GM23248 (cell line): ENCODE results near the gene KCNT1. TPM values are rescaled to one million over a fixed set of nuclear protein-coding genes. Genes with fewer than 3 reads are reported as not detected.

Source experiments
- DNase-seq: peaks from one replicate; pipeline ENCODE4 v3.0.0-alpha.2; 2015
- H2AFZ ChIP-seq: fragments of 200-600 bp; sonication (generic); 2 replicates; pipeline ENCODE4 v1.6.1; 2016; ENCODE audit warnings: antibody characterized with exemption
- H3F3A ChIP-seq: fragments of 200-600 bp; sonication (generic); 2 replicates; pipeline ENCODE4 v1.6.1; 2016; ENCODE audit warnings: mild to moderate bottlenecking, antibody characterized with exemption, mixed run types; ENCODE audit not compliant: insufficient read depth
- H3K27ac ChIP-seq: fragments of 200-600 bp; sonication (generic); 2 replicates; pipeline ENCODE4 v1.5.1; 2016; ENCODE audit warnings: mild to moderate bottlenecking
- H3K27me3 ChIP-seq: fragments of 200-600 bp; sonication (generic); replicated peaks from 2 replicates; pipeline ENCODE4 v1.6.1; 2016; ENCODE audit warnings: mild to moderate bottlenecking; ENCODE audit not compliant: insufficient read depth
- H3K36me3 ChIP-seq: fragments of 200-600 bp; sonication (generic); 2 replicates; pipeline ENCODE4 v1.6.1; 2016; ENCODE audit warnings: low read depth, mild to moderate bottlenecking
- H3K4me1 ChIP-seq: fragments of 200-600 bp; sonication (generic); 2 replicates; pipeline ENCODE4 v1.6.1; 2016; ENCODE audit warnings: mild to moderate bottlenecking; ENCODE audit not compliant: insufficient read depth
- H3K4me2 ChIP-seq: fragments of 200-600 bp; sonication (generic); one replicate; pipeline ENCODE4 v1.6.1; 2016; ENCODE audit warnings: mild to moderate bottlenecking; ENCODE audit not compliant: unreplicated experiment
- H3K4me3 ChIP-seq: fragments of 200-600 bp; sonication (generic); 2 replicates; pipeline ENCODE4 v1.5.1; 2016; ENCODE audit warnings: mild to moderate bottlenecking
- H3K79me2 ChIP-seq: fragments of 200-600 bp; sonication (generic); 2 replicates; pipeline ENCODE4 v1.6.1; 2016; ENCODE audit warnings: mild to moderate bottlenecking; ENCODE audit not compliant: insufficient read depth
- H3K9ac ChIP-seq: fragments of 200-600 bp; sonication (generic); 2 replicates; pipeline ENCODE4 v1.6.1; 2016; ENCODE audit warnings: mild to moderate bottlenecking
- H3K9me2 ChIP-seq: fragments of 200-600 bp; sonication (generic); 2 replicates; pipeline ENCODE4 v1.6.1; 2016; ENCODE audit warnings: mixed run types, mild to moderate bottlenecking, moderate library complexity; ENCODE audit not compliant: insufficient read depth
- H3K9me3 ChIP-seq: fragments of 200-600 bp; sonication (generic); one replicate; pipeline ENCODE4 v1.6.1; 2017; ENCODE audit warnings: low read depth
- H4K20me1 ChIP-seq: fragments of 200-600 bp; sonication (generic); 2 replicates; pipeline ENCODE4 v1.6.0; 2016; ENCODE audit not compliant: insufficient read depth
- EZH2 ChIP-seq: fragments of 200-600 bp; sonication (generic); IDR thresholded peaks from 2 replicates; pipeline ENCODE4 v1.6.1; 2018; ENCODE audit warnings: antibody characterized with exemption, mild to moderate bottlenecking; ENCODE audit not compliant: insufficient read depth, poor library complexity, severe bottlenecking
- EZH2phosphoT487 ChIP-seq: fragments of 200-600 bp; sonication (generic); IDR thresholded peaks from 2 replicates; pipeline ENCODE4 v1.6.1; 2018; ENCODE audit warnings: antibody characterized with exemption, moderate library complexity, mild to moderate bottlenecking, low read depth; ENCODE audit not compliant: insufficient read depth
- WGBS, 2 experiments: methylation state at CpG; one replicate each; pipeline ENCODE4 v1.1.6; 2015 to 2017; ENCODE audit warnings: low lambda C conversion rate in 2 of 2, low coverage in 1 of 2; ENCODE audit errors: missing lambda C conversion rate in 2 of 2; 5-methylcytosine and 5-hydroxymethylcytosine counted together
- in situ Hi-C: fragments of 300-500 bp; cut with MboI; formaldehyde crosslinking; loops from 2 replicates; pipeline ENCODE4 v1.15.0; 2020
- polyA plus RNA-seq: library from polyadenylated mRNA; unstranded; fragments of >200 nt; fragmentation: Nextera tagmentation; extraction: Ambion mirVana; gene quantifications from 2 replicates; pipeline ENCODE4 v1.2.1, GENCODE V29; 2016
- total RNA-seq: library from RNA; depleted of rRNA; stranded (reverse); fragments of >200 nt; shearing (Covaris generic); gene quantifications from 2 replicates; pipeline ENCODE4 v1.2.3, GENCODE V29; 2014

The KCNT1 gene
- total and polyA plus RNA-seq, 2 experiments from 2014 or later = not detected

- no peak for TF ChIP-seq EZH2
- no peak for TF ChIP-seq EZH2phosphoT487
Observed at GRCh38 chr9:135774794-135775525, 73.0 kb downstream of the KCNT1 start.

GRCh38 chr9:135775911-135776310, 73.9 kb downstream of the KCNT1 start:
- H3K79me2 ChIP-seq = no peaks in the 10 kb centered on the region
- no peak overlapping the region for H3K4me2 ChIP-seq
- no peaks in the 10 kb centered on the region for H3K9me2 ChIP-seq
- H3K4me3 ChIP-seq = no peak overlapping the region
- H3K27ac ChIP-seq = no peak overlapping the region
- no peak for DNase-seq
- no peaks in the 10 kb centered on the region for H3K36me3 ChIP-seq
- TF ChIP-seq EZH2phosphoT487 (no peak), EZH2 (no peak)
- H4K20me1 ChIP-seq = no peaks in the 10 kb centered on the region
- H3K4me1 ChIP-seq = no peaks in the 10 kb centered on the region
- no peaks in the 10 kb centered on the region for H3K9me3 ChIP-seq
- in situ Hi-C loops = no loop called here
- no peaks in the 10 kb centered on the region for H3F3A ChIP-seq
- no peaks in the 10 kb centered on the region for H3K27me3 ChIP-seq
- WGBS, 2 experiments = 35 to 45% methylated on average over 7 of the region's 7 CpGs
- no peak overlapping the region for H2AFZ ChIP-seq
- no peak overlapping the region for H3K9ac ChIP-seq

More at GRCh38 chr9:135774794-135775525, 73.0 kb downstream of the KCNT1 start:
- Histone ChIP-seq H3K27me3 (no peaks in the 10 kb centered on the region), H3K9me2 (no peaks in the 10 kb centered on the region), H4K20me1 (no peaks in the 10 kb centered on the region), H3K27ac (no peak overlapping the region), H3K4me2 (no peak overlapping the region), H3K4me1 (no peaks in the 10 kb centered on the region), H2AFZ (no peak overlapping the region), H3K9ac (no peak overlapping the region), H3F3A (no peaks in the 10 kb centered on the region), H3K9me3 (no peaks in the 10 kb centered on the region), H3K4me3 (no peak overlapping the region), H3K36me3 (no peaks in the 10 kb centered on the region), H3K79me2 (no peaks in the 10 kb centered on the region)
- DNase-seq = no peak
- in situ Hi-C loops = no loop called here
- 71% methylated on average over 20 to 24 of the region's 24 CpGs for WGBS, 2 experiments

GRCh38 chr9:135776893-135777622, 75.1 kb downstream of the KCNT1 start:
- H3K9ac ChIP-seq = no peak overlapping the region
- no peak overlapping the region for H3K4me3 ChIP-seq
- H3F3A ChIP-seq = no peaks in the 10 kb centered on the region
- in situ Hi-C loops = no loop called here
- no peak for DNase-seq
- no peaks in the 10 kb centered on the region for H3K9me3 ChIP-seq
- no peaks in the 10 kb centered on the region for H3K79me2 ChIP-seq
- TF ChIP-seq EZH2phosphoT487 (no peak), EZH2 (no peak)
- H4K20me1 ChIP-seq = no peaks in the 10 kb centered on the region
- H3K36me3 ChIP-seq = no peaks in the 10 kb centered on the region
- no peak overlapping the region for H3K27ac ChIP-seq
- no peak overlapping the region for H3K4me2 ChIP-seq
- H2AFZ ChIP-seq = no peak overlapping the region
- H3K4me1 ChIP-seq = no peaks in the 10 kb centered on the region
- WGBS, 2 experiments = 58 to 60% methylated on average over 21 to 23 of the region's 25 CpGs
- peaks cover 4% of the 10 kb centered on the region; the same call in 1 of the 2 replicates for H3K27me3 ChIP-seq
- no peaks in the 10 kb centered on the region for H3K9me2 ChIP-seq

- in situ Hi-C loops = no loop called here
- Histone ChIP-seq H3K4me1 (no peaks in the 10 kb centered on the region), H3K4me2 (no peak overlapping the region), H3K36me3 (no peaks in the 10 kb centered on the region), H3K27ac (no peak overlapping the region), H2AFZ (no peak overlapping the region), H3K9ac (no peak overlapping the region), H3F3A (no peaks in the 10 kb centered on the region), H3K9me2 (no peaks in the 10 kb centered on the region), H3K79me2 (no peaks in the 10 kb centered on the region), H4K20me1 (no peaks in the 10 kb centered on the region), H3K4me3 (no peak overlapping the region), H3K9me3 (no peaks in the 10 kb centered on the region), H3K27me3 (peaks cover 4% of the 10 kb centered on the region; the same call in 1 of the 2 replicates)
- DNase-seq = no peak
- TF ChIP-seq EZH2 (no peak), EZH2phosphoT487 (no peak)
Observed at GRCh38 chr9:135777623-135778177, 75.7 kb downstream of the KCNT1 start.
